HEK293T (cell line): Measurements from ENCODE around the gene ZFAND2B.

ENCODE experiments used
- CTCF ChIA-PET: fragments of 350-600 bp; formaldehyde crosslinking; extraction: SDS; loops from one replicate; lab custom pipeline; 2021; ENCODE audit warnings: antibody characterized with exemption, inconsistent platforms; lab: Yijun Ruan, JAX
- POLR2A ChIA-PET: fragments of 350-600 bp; formaldehyde crosslinking; extraction: SDS; loops from one replicate; lab custom pipeline; 2020; ENCODE audit warnings: antibody characterized with exemption, inconsistent platforms; lab: Yijun Ruan, JAX
- DNase-seq: peaks from one replicate; pipeline ENCODE4 v3.0.0; 2012; ENCODE audit warnings: mixed read lengths; ENCODE audit errors: extremely low spot score
- ARNT ChIP-seq: fragments of 450-650 bp; IDR thresholded peaks from 2 replicates; pipeline ENCODE4 v1.6.1; 2017; ENCODE audit warnings: mild to moderate bottlenecking
- BHLHE40 ChIP-seq: fragments of 450-650 bp; IDR thresholded peaks from 2 replicates; pipeline ENCODE4 v1.6.1; 2016; ENCODE audit warnings: mild to moderate bottlenecking, moderate library complexity, borderline replicate concordance
- CTBP1 ChIP-seq: fragments of 450-650 bp; IDR thresholded peaks from 2 replicates; pipeline ENCODE4 v1.6.1; 2016; ENCODE audit warnings: borderline replicate concordance
- ELF4 ChIP-seq: fragments of 450-650 bp; IDR thresholded peaks from 2 replicates; pipeline ENCODE4 v1.6.1; 2017; ENCODE audit warnings: antibody characterized with exemption
- FOXA1 ChIP-seq: fragments of 450-650 bp; IDR thresholded peaks from 2 replicates; pipeline ENCODE4 v1.6.1; 2016; ENCODE audit warnings: mild to moderate bottlenecking
- FOXK2 ChIP-seq: fragments of 450-650 bp; IDR thresholded peaks from 2 replicates; pipeline ENCODE4 v1.6.1; 2016; ENCODE audit warnings: mild to moderate bottlenecking
- FOXM1 ChIP-seq: fragments of 450-650 bp; IDR thresholded peaks from 2 replicates; pipeline ENCODE4 v1.6.1; 2017; ENCODE audit warnings: mild to moderate bottlenecking, borderline replicate concordance
- HDGF ChIP-seq: fragments of 450-650 bp; IDR thresholded peaks from 2 replicates; pipeline ENCODE4 v1.6.1; 2017; ENCODE audit warnings: antibody characterized with exemption, borderline replicate concordance
- L3MBTL2 ChIP-seq: fragments of 450-650 bp; conservative IDR thresholded peaks from 2 replicates; pipeline ENCODE4 v1.6.1; 2016; ENCODE audit warnings: mild to moderate bottlenecking
- LEF1 ChIP-seq: fragments of 450-650 bp; IDR thresholded peaks from 2 replicates; pipeline ENCODE4 v1.6.1; 2017; ENCODE audit warnings: mild to moderate bottlenecking, borderline replicate concordance
- NFRKB ChIP-seq: fragments of 450-650 bp; IDR thresholded peaks from 2 replicates; pipeline ENCODE4 v1.6.1; 2016; ENCODE audit warnings: mild to moderate bottlenecking, moderate library complexity
- SP1 ChIP-seq: fragments of 450-650 bp; IDR thresholded peaks from 2 replicates; pipeline ENCODE4 v1.6.1; 2017
- SUZ12 ChIP-seq: fragments of 450-650 bp; IDR thresholded peaks from 2 replicates; pipeline ENCODE4 v1.6.1; 2016; ENCODE audit warnings: mild to moderate bottlenecking
- TARDBP ChIP-seq: fragments of 450-650 bp; IDR thresholded peaks from 2 replicates; pipeline ENCODE4 v1.6.1; 2016
- ZNF384 ChIP-seq: fragments of 450-650 bp; IDR thresholded peaks from 2 replicates; pipeline ENCODE4 v1.6.1; 2016
- TF ChIP-seq, protein P1 (sequence below): fragments of 450-650 bp; IDR thresholded peaks from 2 replicates; pipeline ENCODE4 v1.6.1; 2016

The ZFAND2B gene

DNA sequence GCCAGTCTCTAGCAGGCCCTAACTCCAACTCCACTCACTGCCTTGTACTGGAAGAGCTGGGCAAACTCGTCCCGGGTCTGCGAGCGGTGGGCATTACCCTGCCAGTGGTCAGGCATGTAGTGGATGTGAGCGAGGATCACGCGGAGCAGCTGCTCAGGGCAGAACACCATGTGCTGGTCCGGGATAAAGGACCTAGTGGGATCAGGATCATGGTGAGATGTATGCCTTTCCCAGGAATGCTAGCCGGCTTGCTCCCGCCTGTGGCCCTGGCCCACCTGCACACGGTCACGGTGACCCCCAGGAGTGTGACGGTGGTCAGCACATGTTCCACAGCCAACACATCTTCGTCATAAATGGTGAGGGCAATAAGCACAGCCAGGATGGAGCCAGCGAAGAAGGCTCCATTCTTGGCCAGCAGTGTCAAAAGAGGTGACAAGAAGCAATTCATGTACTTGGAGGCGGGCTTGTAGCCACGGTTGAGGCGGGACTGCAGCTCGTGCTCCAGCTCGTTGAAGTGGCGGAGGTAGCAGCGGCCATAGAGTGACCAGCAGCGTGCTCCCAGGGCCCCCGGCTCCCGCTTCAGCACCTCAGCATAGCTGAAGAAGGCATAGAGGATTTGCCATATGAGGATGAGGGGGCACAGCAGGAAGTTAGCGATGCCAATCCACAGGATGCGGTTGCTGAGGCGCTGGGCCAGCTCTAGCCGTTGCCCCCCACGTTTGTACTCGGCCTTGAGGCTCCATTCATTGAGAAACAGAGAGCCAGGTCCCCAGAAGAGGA, 17.4 kb downstream of the ZFAND2B start:
- DNase-seq, result no peak
- ChIA-PET CTCF (interaction anchor here (0.5 kb wide), 1 partner anchor 65 kb away, joined by 3 read pairs; no protein-coding TSS in a partner anchor), POLR2A (interaction anchor here (1.4 kb wide), 1 partner anchor 47 kb away, joined by 3 read pairs; the partner anchor contains the start of gene CNPPD1)
- TF ChIP-seq ARNT (no peak), LEF1 (no peak), FOXA1 (no peak), TARDBP (no peak), FOXK2 (no peak), L3MBTL2 (no peak), FOXM1 (no peak), NFRKB (no peak), ZNF384 (no peak), BHLHE40 (no peak), SP1 (no peak), CTBP1 (no peak), ELF4 (no peak), HDGF (no peak), SUZ12 (no peak)
- TF ChIP-seq, protein P1, sequence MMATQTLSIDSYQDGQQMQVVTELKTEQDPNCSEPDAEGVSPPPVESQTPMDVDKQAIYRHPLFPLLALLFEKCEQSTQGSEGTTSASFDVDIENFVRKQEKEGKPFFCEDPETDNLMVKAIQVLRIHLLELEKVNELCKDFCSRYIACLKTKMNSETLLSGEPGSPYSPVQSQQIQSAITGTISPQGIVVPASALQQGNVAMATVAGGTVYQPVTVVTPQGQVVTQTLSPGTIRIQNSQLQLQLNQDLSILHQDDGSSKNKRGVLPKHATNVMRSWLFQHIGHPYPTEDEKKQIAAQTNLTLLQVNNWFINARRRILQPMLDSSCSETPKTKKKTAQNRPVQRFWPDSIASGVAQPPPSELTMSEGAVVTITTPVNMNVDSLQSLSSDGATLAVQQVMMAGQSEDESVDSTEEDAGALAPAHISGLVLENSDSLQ, result no peak

DNA sequence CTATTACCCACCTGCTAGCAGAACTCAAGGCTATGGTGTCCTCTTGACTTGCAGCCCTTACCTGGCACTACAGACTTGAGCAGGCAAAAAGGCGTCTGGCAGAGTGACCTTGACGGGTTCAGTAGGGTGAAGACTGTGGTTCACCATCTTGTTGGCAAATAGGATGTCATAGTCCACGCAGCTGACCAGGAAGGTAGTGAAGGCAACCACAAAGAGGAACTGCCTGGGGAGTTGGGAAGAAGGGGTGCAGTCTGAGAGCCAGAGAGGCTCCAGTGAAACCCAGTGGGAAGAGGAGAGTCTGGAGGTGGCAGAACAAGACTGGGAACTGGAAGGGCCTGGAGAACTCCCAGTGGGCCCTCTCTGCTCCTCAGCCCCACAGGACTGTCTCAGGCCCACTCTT, 18.8 kb downstream of the ZFAND2B start:
- ChIA-PET POLR2A (interaction anchor here (1.8 kb wide), 1 partner anchor 20 kb away, joined by 10 read pairs; the partner anchor contains the start of genes GLB1L and STK16), CTCF (no interaction called here)
- no peak for DNase-seq
- no peak for TF ChIP-seq L3MBTL2

- POLR2A ChIA-PET, result interaction anchor here (1.0 to 2.7 kb wide), 5 partner anchors 9 to 67 kb away, joined by 3 to 27 read pairs (median 10); partner anchors contain the start of genes ABCB6, CNPPD1, GLB1L and STK16
- no peak for TF ChIP-seq LEF1
- no peak for TF ChIP-seq BHLHE40
- TF ChIP-seq FOXK2, result no peak
- no peak for TF ChIP-seq HDGF
- TF ChIP-seq ZNF384, result no peak
- no peak for TF ChIP-seq FOXA1
- no peak for TF ChIP-seq L3MBTL2
- TF ChIP-seq NFRKB, result no peak
- TF ChIP-seq, protein P1, result no peak
- no peak for TF ChIP-seq FOXM1
- no peak for TF ChIP-seq ARNT
- TF ChIP-seq ELF4, result no peak
- TF ChIP-seq CTBP1, result no peak
- TF ChIP-seq SUZ12, result no peak
- TF ChIP-seq SP1, result no peak
- TF ChIP-seq TARDBP, result no peak
- CTCF ChIA-PET, result interaction anchor here (0.5 to 1.2 kb wide), 3 partner anchors 11 to 17 kb away, joined by 3 read pairs; no protein-coding TSS in a partner anchor
- no peak for DNase-seq
These were observed 21.7 kb downstream of the ZFAND2B start for GRCh38 chr2:219228041-219228910.

DNA sequence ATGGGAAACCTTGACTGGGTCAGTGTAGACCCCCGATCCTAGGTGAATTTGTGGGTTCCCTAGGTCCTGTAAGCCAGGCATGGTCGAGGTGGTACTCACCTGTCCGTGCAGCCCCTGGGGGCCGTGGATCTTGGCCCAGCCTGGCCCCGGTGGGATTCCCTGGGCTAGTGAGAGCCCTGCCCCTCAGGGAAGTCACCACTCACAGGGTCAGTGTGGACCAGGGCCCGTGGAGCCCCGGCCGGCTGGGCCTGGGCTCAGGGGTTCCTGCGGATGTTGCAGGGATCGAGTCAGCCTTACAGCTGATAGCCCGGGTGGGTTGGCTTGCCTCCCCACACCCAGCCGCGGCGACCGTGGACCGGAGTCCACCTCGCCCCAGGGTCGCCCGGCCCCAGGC, 22.3 kb downstream of the ZFAND2B start:
- TF ChIP-seq HDGF (no peak), L3MBTL2 (no peak), FOXM1 (no peak), ELF4 (no peak), NFRKB (no peak), ARNT (no peak), SP1 (no peak), LEF1 (no peak), CTBP1 (no peak), SUZ12 (no peak), FOXA1 (no peak), BHLHE40 (no peak)
- DNase-seq, result no peak
- POLR2A ChIA-PET, result interaction anchor here (1.2 to 2.7 kb wide), 6 partner anchors 9 to 66 kb away, joined by 3 to 27 read pairs (median 8); partner anchors contain the start of genes ABCB6, CNPPD1, GLB1L and STK16
- CTCF ChIA-PET, result interaction anchor here (0.5 to 1.5 kb wide), 3 partner anchors 10 to 66 kb away, joined by 3 to 4 read pairs (median 3); no protein-coding TSS in a partner anchor

DNA sequence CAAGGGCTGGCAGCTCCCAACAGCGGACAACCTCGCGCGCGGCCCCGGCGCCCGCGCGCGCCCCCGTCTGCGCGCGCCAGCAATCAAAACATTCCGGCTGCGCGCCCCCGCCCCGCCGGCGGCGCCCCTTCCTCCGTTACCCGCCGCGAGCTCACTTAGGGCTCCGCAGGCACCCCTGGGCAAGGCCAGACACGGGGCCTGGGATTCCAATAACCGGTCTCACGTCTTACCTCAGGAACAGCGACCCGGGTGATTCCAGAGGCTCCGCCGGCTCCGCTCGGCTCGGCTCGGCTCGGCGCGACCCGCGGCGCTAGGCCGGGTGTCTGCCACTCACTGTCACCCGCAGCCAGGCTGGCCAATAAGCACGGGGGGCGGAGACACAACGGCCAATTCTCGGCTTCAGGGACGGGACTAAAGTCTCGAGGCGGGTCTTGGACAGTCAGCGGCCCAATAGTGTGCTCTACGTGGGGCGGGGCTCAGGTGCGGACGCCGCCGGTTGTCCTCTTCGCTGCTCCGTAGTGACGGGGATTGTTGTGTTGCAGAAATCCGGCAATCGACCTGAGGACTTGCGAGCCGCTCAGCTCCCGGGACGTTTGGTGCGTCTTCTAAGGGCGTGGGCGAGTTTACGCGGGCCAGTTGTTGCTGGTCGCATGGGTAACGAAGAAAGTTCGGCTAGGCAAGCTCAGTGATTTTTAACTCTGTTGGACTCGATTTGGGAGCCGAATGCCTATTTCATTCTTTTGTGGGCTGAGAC, 22.9 kb downstream of the ZFAND2B start, which contains the start of the genes ANKZF1 and ATG9A:
Gene ANKZF1 (plus strand): TSS at position 502 of the 754 bp plus-strand sequence. CDS start 452 bp downstream, outside the sequence.
Gene ATG9A (minus strand): TSS at position 332 of the 754 bp plus-strand sequence. CDS start 1,612 bp downstream, outside the sequence.
- peak; percentile 98 for DNase-seq
- TF ChIP-seq BHLHE40 (no peak), LEF1 (no peak), FOXM1 (no peak), L3MBTL2 (no peak), SP1 (peak; percentile 67)
- TF ChIP-seq, protein P1, result peak; percentile 100
- CTCF ChIA-PET, result interaction anchor here (0.5 to 1.5 kb wide), 3 partner anchors 9 to 65 kb away, joined by 3 to 4 read pairs (median 3); no protein-coding TSS in a partner anchor
- POLR2A ChIA-PET, result interaction anchor here (0.7 to 2.7 kb wide), 9 partner anchors 8 to 66 kb away, joined by 3 to 27 read pairs (median 6); partner anchors contain the start of genes ABCB6, CNPPD1, GLB1L and STK16
